Endothelial cell of umbilical vein (primary cell): ENCODE measurements around the gene ADARB2. TPM values are rescaled to one million over a fixed set of nuclear protein-coding genes. Genes with fewer than 3 reads are reported as not detected.

Experiments used
- BruUV-seq: library from RNA; stranded (reverse); fragments of 400-500 nt; replicated peaks from 2 replicates; lab custom pipeline; 2021; lab: Mats Ljungman, UMichigan
- CTCF ChIA-PET: fragments of 300-600, 350-600 bp; sonication (Branson Sonifier 250); formaldehyde crosslinking; loops from one replicate; lab custom pipeline; 2021; ENCODE audit warnings: antibody characterized with exemption, inconsistent platforms; lab: Charles Lee
- POLR2A ChIA-PET: fragments of 300-600, 350-600 bp; sonication (Branson Sonifier 250); formaldehyde crosslinking; loops from one replicate; lab custom pipeline; 2021; ENCODE audit warnings: antibody characterized with exemption, inconsistent platforms; lab: Charles Lee
- DNase-seq: peaks from one replicate; pipeline ENCODE4 v3.0.0-alpha.2; 2011; ENCODE audit warnings: low read depth, low spot score
- FAIRE-seq: peaks from 2 replicates; lab custom pipeline; 2011; peaks lifted over from hg19 to GRCh38; lab: Jason Lieb, UNC
- H2AFZ ChIP-seq: 2 replicates; pipeline ENCODE4 v1.6.0; 2012; ENCODE audit warnings: low read depth, low read length, control low read depth, inconsistent platforms
- H3K27ac ChIP-seq: 2 replicates; pipeline ENCODE4 v1.5.1; 2011; ENCODE audit warnings: low read depth, mild to moderate bottlenecking, control low read depth, low read length, moderate library complexity; ENCODE audit not compliant: insufficient read depth
- H3K27me3 ChIP-seq, 2 experiments: 2 replicates each; pipeline versions ENCODE4 v1.6.0 to v1.6.1; 2011; ENCODE audit warnings: low read length in 2 of 2, mixed read lengths in 1 of 2; ENCODE audit not compliant: control insufficient read depth in 2 of 2, insufficient read depth in 2 of 2
- H3K36me3 ChIP-seq, 2 experiments: 2 replicates in 1 of 2; 3 replicates in 1 of 2; pipeline ENCODE4 v1.5.1; 2011; ENCODE audit warnings: low read length in 2 of 2, mild to moderate bottlenecking in 1 of 2, moderate library complexity in 1 of 2; ENCODE audit not compliant: control insufficient read depth in 2 of 2, insufficient read depth in 2 of 2; ENCODE audit errors: extremely low read depth in 1 of 2
- H3K4me1 ChIP-seq: 3 replicates; pipeline ENCODE4 v1.5.1; 2011; ENCODE audit warnings: mild to moderate bottlenecking, low read length; ENCODE audit not compliant: control insufficient read depth, insufficient read depth; ENCODE audit errors: extremely low read depth
- H3K4me2 ChIP-seq: 2 replicates; pipeline ENCODE4 v1.6.1; 2011; ENCODE audit warnings: low read length, control low read depth, mixed read lengths; ENCODE audit not compliant: insufficient read depth
- H3K4me3 ChIP-seq, 3 experiments: fragments of 200-600 bp in 1 of 3; sonication (generic), shearing (Covaris generic) in 1 of 3; replicated peaks in 1 of 3; 2 replicates each; pipeline ENCODE4 v1.5.1; 2011 to 2016; ENCODE audit warnings: control low read depth in 3 of 3, low read length in 3 of 3, mild to moderate bottlenecking in 2 of 3, inconsistent platforms in 1 of 3, low read depth in 1 of 3, moderate library complexity in 1 of 3; ENCODE audit not compliant: insufficient read depth in 1 of 3
- H3K79me2 ChIP-seq: 2 replicates; pipeline ENCODE4 v1.6.0; 2012; ENCODE audit warnings: low read length, inconsistent platforms; ENCODE audit not compliant: control insufficient read depth, insufficient read depth
- H3K9ac ChIP-seq: replicated peaks from 2 replicates; pipeline ENCODE3; 2011; ENCODE audit warnings: low read length, control low read depth; ENCODE audit not compliant: insufficient read depth; ENCODE audit errors: extremely low read depth
- H3K9me1 ChIP-seq: replicated peaks from 3 replicates; pipeline ENCODE4 v1.6.0; 2011; ENCODE audit warnings: mild to moderate bottlenecking, low read length; ENCODE audit not compliant: control insufficient read depth, insufficient read depth; ENCODE audit errors: extremely low read depth
- H3K9me3 ChIP-seq: replicated peaks from 2 replicates; pipeline ENCODE4 v1.5.1; 2012; ENCODE audit warnings: low read length, inconsistent platforms; ENCODE audit not compliant: control insufficient read depth, insufficient read depth
- H4K20me1 ChIP-seq: replicated peaks from 2 replicates; pipeline ENCODE3; 2011; ENCODE audit warnings: mild to moderate bottlenecking, low read length; ENCODE audit not compliant: control insufficient read depth, insufficient read depth; ENCODE audit errors: extremely low read depth
- CTCF ChIP-seq, 2 donors: IDR thresholded peaks; 1 replicate in 1 of 2; 2 replicates in 1 of 2; pipeline ENCODE4 v1.5.1; 2011; ENCODE audit warnings: low read length in 2 of 2, mild to moderate bottlenecking in 2 of 2, moderate library complexity in 2 of 2, control low read depth in 1 of 2, inconsistent platforms in 1 of 2, low read depth in 1 of 2; ENCODE audit not compliant: insufficient read depth in 1 of 2; ENCODE audit errors: extremely low read depth in 1 of 2
- EZH2 ChIP-seq: IDR thresholded peaks from 2 replicates; pipeline ENCODE4 v1.6.1; 2012; ENCODE audit warnings: borderline replicate concordance, low read depth, mild to moderate bottlenecking, moderate library complexity, low read length, inconsistent platforms; ENCODE audit not compliant: severe bottlenecking
- FOS ChIP-seq: IDR thresholded peaks from 2 replicates; pipeline ENCODE4 v1.6.1; 2011; ENCODE audit warnings: mild to moderate bottlenecking, low read length, moderate library complexity, borderline replicate concordance; ENCODE audit not compliant: insufficient read depth
- GATA2 ChIP-seq: IDR thresholded peaks from 2 replicates; pipeline ENCODE4 v1.7.0; 2011; ENCODE audit warnings: low read depth, mild to moderate bottlenecking, moderate library complexity, mixed read lengths, low read length; ENCODE audit not compliant: insufficient read length, insufficient read depth
- JUN ChIP-seq: IDR thresholded peaks from 2 replicates; pipeline ENCODE4 v1.6.1; 2011; ENCODE audit warnings: borderline replicate concordance, low read depth; ENCODE audit not compliant: insufficient read length, insufficient read depth
- MAX ChIP-seq: IDR thresholded peaks from 2 replicates; pipeline ENCODE4 v1.6.1; 2011; ENCODE audit not compliant: insufficient read depth, insufficient read length
- MYC ChIP-seq: IDR thresholded peaks from one replicate; pipeline ENCODE4 v1.6.1; 2011; ENCODE audit warnings: mild to moderate bottlenecking, low read depth, low read length
- POLR2AphosphoS5 ChIP-seq: IDR thresholded peaks from 2 replicates; pipeline ENCODE4 v1.6.1; 2012; ENCODE audit warnings: low read depth, mild to moderate bottlenecking, control low read depth, low read length, moderate library complexity; ENCODE audit not compliant: insufficient read depth
- dilution Hi-C: fragments of 300-500 bp; cut with MboI; formaldehyde crosslinking; loops from one replicate; pipeline ENCODE4 v1.15.0; 2019; ENCODE audit warnings: low sequenced_read_pairs; ENCODE audit not compliant: extremely low pct_ligation_motif_present
- intact Hi-C: fragments of 100-400 bp; cut with micrococcal nuclease; formaldehyde crosslinking; loops from one replicate; pipeline ENCODE4 v1.10.0; 2022
- polyA plus RNA-seq, 4 experiments: library from polyadenylated mRNA; depleted of rRNA in 3 of 4; stranded (reverse) in 3 of 4; unstranded in 1 of 4; fragments of >200 nt; gene quantifications; 2 replicates each; pipeline versions ENCODE4 v1.2.1 to v1.2.3, GENCODE V29; 2011 to 2012; ENCODE audit warnings: missing spikeins in 1 of 4
- total RNA-seq: library from RNA; stranded (reverse); gene quantifications from 2 replicates; pipeline ENCODE4 v1.2.3, GENCODE V29; 2021

ADARB2 gene
- total and polyA plus RNA-seq, 2 donors (not counting 3 experiments of a cell fraction or from before 2014, with no cell fraction given), result not detected

GRCh38 chr10:1465418-1465911, 271.9 kb downstream of the ADARB2 start:
- Histone ChIP-seq H3K27me3 (no peaks in the 10 kb centered on the region), H3K9ac (no peak overlapping the region), H3K9me3 (no peaks in the 10 kb centered on the region), H3K4me3 (no peak overlapping the region), H3K4me1 (no peaks in the 10 kb centered on the region), H2AFZ (no peak overlapping the region), H3K36me3 (no peaks in the 10 kb centered on the region), H3K79me2 (no peaks in the 10 kb centered on the region), H4K20me1 (no peaks in the 10 kb centered on the region), H3K9me1 (no peaks in the 10 kb centered on the region), H3K4me2 (no peak overlapping the region), H3K27ac (no peak overlapping the region)
- DNase-seq, result no peak
- ChIA-PET POLR2A (no interaction called here), CTCF (no interaction called here)
- dilution Hi-C loops (no loop called here), intact Hi-C loops (no loop called here)
- TF ChIP-seq GATA2 (no peak), POLR2AphosphoS5 (no peak), EZH2 (no peak), JUN (no peak), MAX (no peak), MYC (no peak)
- no TSS peak for BruUV-seq
- no peak for FAIRE-seq

- no TSS peak for BruUV-seq
- Histone ChIP-seq H3K9me3 (no peaks in the 10 kb centered on the region), H3K27ac (no peak overlapping the region), H3K79me2 (no peaks in the 10 kb centered on the region), H3K9me1 (no peaks in the 10 kb centered on the region), H3K4me3 (no peak overlapping the region), H3K9ac (no peak overlapping the region), H4K20me1 (no peaks in the 10 kb centered on the region), H3K27me3 (no peaks in the 10 kb centered on the region), H3K4me2 (no peak overlapping the region), H2AFZ (no peak overlapping the region), H3K36me3 (no peaks in the 10 kb centered on the region), H3K4me1 (no peaks in the 10 kb centered on the region)
- intact Hi-C loops, result no loop called here
- DNase-seq (no peak), FAIRE-seq (no peak)
- dilution Hi-C loops, result no loop called here
- CTCF ChIA-PET, result no interaction called here
- POLR2A ChIA-PET, result no interaction called here
- TF ChIP-seq CTCF (IDR thresholded peaks at IDR 0.05; ENCODE audit: extremely low read depth in 1 of 2, insufficient read depth in 1 of 2, low read depth in 1 of 2, low read length in 2 of 2) (no peak), POLR2AphosphoS5 (no peak), GATA2 (no peak), MYC (no peak), EZH2 (no peak), FOS (no peak), MAX (no peak)
Measured at GRCh38 chr10:1464881-1465417, 272.4 kb downstream of the ADARB2 start.
